NCI-H1694 treated with DMSO at 0.1 percent for 48 hours (cell line): ENCODE data around the gene GPC6.
"Not testable (repeated sequence)": the region's sequence is repeated elsewhere in the genome, so short reads cannot be mapped to it uniquely, and the experiment has no call there.

Experiments used
- DNase-seq: peaks from one replicate; lab custom pipeline; 2025; lab: John Stamatoyannopoulos, UW

The GPC6 gene

GRCh38 chr13:93318534-93319254 is 92.1 kb downstream of the GPC6 start:
- DNase-seq, result no peak

GRCh38 chr13:93320942-93321341 is 94.3 kb downstream of the GPC6 start:
- DNase-seq, result no peak

- DNase-seq, result not testable (repeated sequence)
These were observed 97.3 kb downstream of the GPC6 start for GRCh38 chr13:93323880-93324279.

GRCh38 chr13:93325303-93326233 is 99.0 kb downstream of the GPC6 start:
- no peak for DNase-seq

GRCh38 chr13:93326234-93326811 is 99.7 kb downstream of the GPC6 start:
- DNase-seq, result no peak

- no peak for DNase-seq
These were observed 102.3 kb downstream of the GPC6 start for GRCh38 chr13:93328943-93329342.

- DNase-seq, result no peak
These were observed 110.1 kb downstream of the GPC6 start for GRCh38 chr13:93336728-93337127.

GRCh38 chr13:93338030-93338429 is 111.4 kb downstream of the GPC6 start:
- DNase-seq, result no peak

GRCh38 chr13:93338906-93339305 is 112.3 kb downstream of the GPC6 start:
- DNase-seq, result no peak

- DNase-seq, result no peak
These were observed 112.9 kb downstream of the GPC6 start for GRCh38 chr13:93339550-93339949.

- no peak for DNase-seq
These were observed 114.9 kb downstream of the GPC6 start for GRCh38 chr13:93341517-93341916.

GRCh38 chr13:93343097-93343496 is 116.5 kb downstream of the GPC6 start:
- DNase-seq, result no peak

GRCh38 chr13:93344048-93344705 is 117.6 kb downstream of the GPC6 start:
- DNase-seq, result no peak

GRCh38 chr13:93345024-93345423 is 118.4 kb downstream of the GPC6 start:
- DNase-seq, result no peak

- DNase-seq, result no peak
These were observed 119.2 kb downstream of the GPC6 start for GRCh38 chr13:93345770-93346169.

GRCh38 chr13:93352616-93353015 is 126.0 kb downstream of the GPC6 start:
- no peak for DNase-seq

- DNase-seq, result no peak
These were observed 128.5 kb downstream of the GPC6 start for GRCh38 chr13:93355094-93355493.

GRCh38 chr13:93356469-93356868 is 129.9 kb downstream of the GPC6 start:
- DNase-seq, result no peak

- no peak for DNase-seq
These were observed 133.4 kb downstream of the GPC6 start for GRCh38 chr13:93360021-93360420.

- no peak for DNase-seq
These were observed 135.1 kb downstream of the GPC6 start for GRCh38 chr13:93361703-93362102.

- DNase-seq, result no peak
These were observed 137.6 kb downstream of the GPC6 start for GRCh38 chr13:93364166-93364565.

- no peak for DNase-seq
These were observed 141.7 kb downstream of the GPC6 start for GRCh38 chr13:93368296-93368695.
